ENCODE data around the gene ANKRD22. TPM values are rescaled to one million over a fixed set of nuclear protein-coding genes. Genes with fewer than 3 reads are reported as not detected.

Gene ANKRD22
- total and polyA plus RNA-seq, 2 of the 8 experiments (the other 6 are each of a cell fraction or from before 2014, with no cell fraction given), result 0.68 TPM; not detected in 1

DNA sequence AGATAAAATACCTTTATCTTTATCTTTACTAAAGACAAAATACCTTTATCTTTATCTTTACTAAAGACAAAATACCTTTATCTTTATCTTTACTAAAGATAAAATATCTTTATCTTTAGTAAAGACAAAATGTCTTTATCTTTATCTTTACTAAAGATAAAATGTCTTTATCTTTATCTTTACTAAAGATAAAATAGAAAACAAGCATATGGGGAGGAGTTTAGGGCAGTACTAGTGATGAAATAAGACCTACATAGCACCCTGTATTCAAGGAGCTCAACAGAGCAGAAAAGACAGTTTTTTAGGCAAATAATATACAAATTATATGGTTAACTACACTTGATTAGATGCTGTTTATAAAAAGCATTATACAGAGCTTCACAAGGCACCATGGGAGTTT, 19.3 kb downstream of the ANKRD22 start:
- Histone ChIP-seq H3K4me2 (ENCODE audit: insufficient read depth in 1 of 2, low read depth in 2 of 2, low read length in 2 of 2) (no peak overlapping the region), H3K36me3 (ENCODE audit: control insufficient read depth in 2 of 4, insufficient read depth in 4 of 4, low read length in 3 of 4) (no peaks in the 10 kb centered on the region), H2BK120ac (replicated peaks; ENCODE audit: low read depth, low read length) (no peak overlapping the region), H3K23ac (ENCODE audit: insufficient read length) (no peak overlapping the region), H4K91ac (replicated peaks; ENCODE audit: insufficient read length, low read length) (no peak overlapping the region), H3K79me2 (ENCODE audit: control insufficient read depth in 1 of 2, insufficient read depth in 2 of 2, low read length in 2 of 2) (no peaks in the 10 kb centered on the region), H4K5ac (ENCODE audit: insufficient read length, low read depth, low read length) (no peak overlapping the region), H3K9me3 (ENCODE audit: insufficient read depth in 2 of 2, low read depth in 1 of 2, low read length in 1 of 2) (no peaks in the 10 kb centered on the region), H3K4ac (replicated peaks; ENCODE audit: insufficient read length, low read depth, low read length) (no peak overlapping the region), H2BK5ac (ENCODE audit: low read depth, low read length) (no peak overlapping the region), H3K27ac (ENCODE audit: low read depth, low read length) (no peak overlapping the region), H3K18ac (ENCODE audit: extremely low read depth, low read length) (no peak overlapping the region), H2BK12ac (ENCODE audit: low read depth, low read length) (no peak overlapping the region), H2AK5ac (ENCODE audit: low read depth, low read length) (no peak overlapping the region), H3K9ac (replicated peaks in 1 of 4; ENCODE audit: extremely low read depth in 1 of 4, low read depth in 3 of 4, low read length in 3 of 4) (no peak overlapping the region), H3K14ac (ENCODE audit: insufficient read length) (no peak overlapping the region), H2BK15ac (ENCODE audit: low read length) (no peak overlapping the region), H3K4me3 (ENCODE audit: extremely low read depth in 1 of 4, insufficient read depth in 2 of 4, low read depth in 3 of 4, low read length in 4 of 4) (no peak overlapping the region), H3K79me1 (ENCODE audit: low read depth, low read length) (no peaks in the 10 kb centered on the region), H3K56ac (replicated peaks; ENCODE audit: insufficient read length, low read depth, low read length) (no peak overlapping the region), H2BK20ac (ENCODE audit: low read length) (no peak overlapping the region), H3K4me1 (replicated peaks in 1 of 4; ENCODE audit: control insufficient read depth in 3 of 4, insufficient read depth in 4 of 4, low read length in 3 of 4) (no peaks in the 10 kb centered on the region), H3K27me3 (replicated peaks in 1 of 4; ENCODE audit: control insufficient read depth in 3 of 4, extremely low read depth in 1 of 4, insufficient read depth in 3 of 4, low read length in 3 of 4) (no peaks in the 10 kb centered on the region), H2AFZ (ENCODE audit: low read length) (no peak overlapping the region), H4K20me1 (replicated peaks in 1 of 2; ENCODE audit: control insufficient read depth in 1 of 2, insufficient read depth in 2 of 2, low read length in 2 of 2) (no peaks in the 10 kb centered on the region), H3K23me2 (ENCODE audit: low read depth, low read length) (no peaks in the 10 kb centered on the region), H4K8ac (ENCODE audit: extremely low read depth, insufficient read depth, low read length) (no peak overlapping the region)
- TF ChIP-seq NRF1 (IDR thresholded peaks at IDR 0.05; ENCODE audit: low read depth, low read length) (no peak), POLR2AphosphoS5 (IDR thresholded peaks at IDR 0.05; ENCODE audit: low read depth, low read length) (no peak), SP2 (IDR thresholded peaks at IDR 0.05; ENCODE audit: low read length) (no peak), EP300 (IDR thresholded peaks at IDR 0.05; ENCODE audit: borderline replicate concordance in 1 of 2, low read depth in 2 of 2, low read length in 2 of 2) (no peak), YY1 (IDR thresholded peaks at IDR 0.05; ENCODE audit: low read depth, low read length) (no peak), GABPA (IDR thresholded peaks at IDR 0.05; ENCODE audit: borderline replicate concordance, insufficient read depth, low read length) (no peak), BRCA1 (IDR thresholded peaks at IDR 0.05; ENCODE audit: low read depth, low read length) (no peak), RNF2 (IDR thresholded peaks at IDR 0.05; ENCODE audit: borderline replicate concordance, low read depth, low read length, missing control alignments, poor library complexity, severe bottlenecking) (no peak), SUZ12 (IDR thresholded peaks at IDR 0.05; ENCODE audit: low read length) (no peak)
- TF ChIP-seq, protein P1, sequence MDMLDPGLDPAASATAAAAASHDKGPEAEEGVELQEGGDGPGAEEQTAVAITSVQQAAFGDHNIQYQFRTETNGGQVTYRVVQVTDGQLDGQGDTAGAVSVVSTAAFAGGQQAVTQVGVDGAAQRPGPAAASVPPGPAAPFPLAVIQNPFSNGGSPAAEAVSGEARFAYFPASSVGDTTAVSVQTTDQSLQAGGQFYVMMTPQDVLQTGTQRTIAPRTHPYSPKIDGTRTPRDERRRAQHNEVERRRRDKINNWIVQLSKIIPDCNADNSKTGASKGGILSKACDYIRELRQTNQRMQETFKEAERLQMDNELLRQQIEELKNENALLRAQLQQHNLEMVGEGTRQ (IDR thresholded peaks at IDR 0.05; ENCODE audit: low read length), result no peak
- POLR2A ChIA-PET (ENCODE audit: partially characterized antibody), result no interaction called here
- CTCF ChIA-PET (ENCODE audit: partially characterized antibody), result interaction anchor here (1.0 to 2.4 kb wide), 3 partner anchors 12 to 104 kb away, joined by 3 to 21 read pairs (median 3); no protein-coding TSS in a partner anchor
- DNase-seq (ENCODE audit: low read depth in 1 of 2, low spot score in 2 of 2), result no peak
- FAIRE-seq, result no peak
